HepG2 (cell line): ENCODE data around the gene NUP93. TPM values are rescaled to one million over a fixed set of nuclear protein-coding genes. Genes with fewer than 3 reads are reported as not detected.

Source experiments
- GPN1 ChIP-seq: sonication (generic); formaldehyde crosslinking; IDR thresholded peaks from 2 replicates; pipeline ENCODE4 v1.5.1; 2020; ENCODE audit warnings: missing genetic modification reagents, borderline replicate concordance
- ISL2 ChIP-seq: sonication (generic); formaldehyde crosslinking; IDR thresholded peaks from 2 replicates; pipeline ENCODE4 v1.5.0; 2020; ENCODE audit warnings: missing genetic modification reagents
- KMT2A ChIP-seq: sonication (generic); formaldehyde crosslinking; IDR thresholded peaks from 2 replicates; pipeline ENCODE4 v1.4.0; 2020; ENCODE audit warnings: missing genetic modification reagents
- PPARG ChIP-seq: conservative IDR thresholded peaks from 2 replicates; pipeline ENCODE4 v1.6.1; 2016; ENCODE audit warnings: missing biosample characterization, missing genetic modification reagents
- REXO4 ChIP-seq: sonication (generic); formaldehyde crosslinking; IDR thresholded peaks from 2 replicates; pipeline ENCODE4 v1.8.0; 2022; ENCODE audit warnings: missing genetic modification reagents, mild to moderate bottlenecking, borderline replicate concordance
- SAFB2 ChIP-seq: sonication (generic); formaldehyde crosslinking; IDR thresholded peaks from 2 replicates; pipeline ENCODE4 v1.5.1; 2020; ENCODE audit warnings: missing genetic modification reagents, low read depth, mild to moderate bottlenecking, borderline replicate concordance
- SOX6 ChIP-seq, 2 experiments: fragments of 450-650 bp in 1 of 2; sonication (generic) in 1 of 2; formaldehyde crosslinking in 1 of 2; IDR thresholded peaks; 2 replicates each; pipeline versions ENCODE4 v1.4.0 to v1.6.1; 2017 to 2020; ENCODE audit warnings: antibody characterized with exemption in 1 of 2, mild to moderate bottlenecking in 1 of 2, missing genetic modification reagents in 1 of 2
- STAT5B ChIP-seq: sonication (generic); formaldehyde crosslinking; IDR thresholded peaks from 2 replicates; pipeline ENCODE4 v1.4.0; 2020; ENCODE audit warnings: missing genetic modification reagents
- YY1 ChIP-seq: IDR thresholded peaks from 2 replicates; pipeline ENCODE4 v1.6.1; 2011; ENCODE audit warnings: low read length, low read depth, moderate library complexity, mild to moderate bottlenecking; ENCODE audit not compliant: insufficient read depth, insufficient replicate concordance
- ZNF260 ChIP-seq: sonication (generic); formaldehyde crosslinking; IDR thresholded peaks from 2 replicates; pipeline ENCODE4 v1.4.0; 2020; ENCODE audit warnings: missing genetic modification reagents, low read depth, mild to moderate bottlenecking, borderline replicate concordance
- ZNF558 ChIP-seq: sonication (generic); formaldehyde crosslinking; IDR thresholded peaks from 2 replicates; pipeline ENCODE4 v1.9.0; 2022; ENCODE audit warnings: mild to moderate bottlenecking, missing genetic modification reagents, borderline replicate concordance
- ZNF777 ChIP-seq: sonication (generic); formaldehyde crosslinking; IDR thresholded peaks from 2 replicates; pipeline ENCODE4 v1.4.0; 2020; ENCODE audit warnings: missing genetic modification reagents
- ZSCAN9 ChIP-seq: IDR thresholded peaks from 2 replicates; pipeline ENCODE4 v1.6.1; 2016; ENCODE audit warnings: borderline replicate concordance
- polyA plus RNA-seq, 8 experiments: library from polyadenylated mRNA; depleted of rRNA in 3 of 8; stranded (reverse) in 7 of 8; unstranded in 1 of 8; fragments of >200 nt; fragmentation: Illumina TruSeq in 4 of 8; extraction: Trizol in 4 of 8; gene quantifications; 2 replicates each; pipeline versions ENCODE4 v1.2.1 to v1.2.3, GENCODE V29; 2011 to 2016; ENCODE audit warnings: low read depth in 4 of 8, missing spikeins in 1 of 8, mixed read lengths in 1 of 8; ENCODE audit not compliant: insufficient read depth in 1 of 8
- total RNA-seq, 5 experiments: library from RNA; depleted of rRNA; stranded (reverse); fragments of >200 nt; fragmentation: Illumina TruSeq; extraction: Trizol; gene quantifications; 2 replicates each; pipeline ENCODE4 v1.2.3, GENCODE V29; 2016; ENCODE audit warnings: low read depth in 1 of 5
- TF ChIP-seq, protein P1 (sequence below): sonication (generic); formaldehyde crosslinking; IDR thresholded peaks from 2 replicates; pipeline ENCODE4 v1.9.0; 2021; ENCODE audit warnings: missing genetic modification reagents, mild to moderate bottlenecking, borderline replicate concordance
- TF ChIP-seq, protein P2 (sequence below): sonication (generic); formaldehyde crosslinking; IDR thresholded peaks from 2 replicates; pipeline ENCODE4 v1.4.0; 2020; ENCODE audit warnings: missing genetic modification reagents
- TF ChIP-seq, protein P3 (sequence below): sonication (generic); formaldehyde crosslinking; IDR thresholded peaks from 2 replicates; pipeline ENCODE4 v1.8.0; 2022; ENCODE audit warnings: mild to moderate bottlenecking, missing genetic modification reagents
- TF ChIP-seq, protein P4 (sequence below): IDR thresholded peaks from 2 replicates; pipeline ENCODE4 v1.6.1; 2016; ENCODE audit warnings: low read depth, missing genetic modification reagents, missing compliant biosample characterization

NUP93 gene
- total and polyA plus RNA-seq, 2 of the 13 experiments (the other 11 are each of a cell fraction or from before 2014, with no cell fraction given), result 58.5 to 140 TPM

DNA sequence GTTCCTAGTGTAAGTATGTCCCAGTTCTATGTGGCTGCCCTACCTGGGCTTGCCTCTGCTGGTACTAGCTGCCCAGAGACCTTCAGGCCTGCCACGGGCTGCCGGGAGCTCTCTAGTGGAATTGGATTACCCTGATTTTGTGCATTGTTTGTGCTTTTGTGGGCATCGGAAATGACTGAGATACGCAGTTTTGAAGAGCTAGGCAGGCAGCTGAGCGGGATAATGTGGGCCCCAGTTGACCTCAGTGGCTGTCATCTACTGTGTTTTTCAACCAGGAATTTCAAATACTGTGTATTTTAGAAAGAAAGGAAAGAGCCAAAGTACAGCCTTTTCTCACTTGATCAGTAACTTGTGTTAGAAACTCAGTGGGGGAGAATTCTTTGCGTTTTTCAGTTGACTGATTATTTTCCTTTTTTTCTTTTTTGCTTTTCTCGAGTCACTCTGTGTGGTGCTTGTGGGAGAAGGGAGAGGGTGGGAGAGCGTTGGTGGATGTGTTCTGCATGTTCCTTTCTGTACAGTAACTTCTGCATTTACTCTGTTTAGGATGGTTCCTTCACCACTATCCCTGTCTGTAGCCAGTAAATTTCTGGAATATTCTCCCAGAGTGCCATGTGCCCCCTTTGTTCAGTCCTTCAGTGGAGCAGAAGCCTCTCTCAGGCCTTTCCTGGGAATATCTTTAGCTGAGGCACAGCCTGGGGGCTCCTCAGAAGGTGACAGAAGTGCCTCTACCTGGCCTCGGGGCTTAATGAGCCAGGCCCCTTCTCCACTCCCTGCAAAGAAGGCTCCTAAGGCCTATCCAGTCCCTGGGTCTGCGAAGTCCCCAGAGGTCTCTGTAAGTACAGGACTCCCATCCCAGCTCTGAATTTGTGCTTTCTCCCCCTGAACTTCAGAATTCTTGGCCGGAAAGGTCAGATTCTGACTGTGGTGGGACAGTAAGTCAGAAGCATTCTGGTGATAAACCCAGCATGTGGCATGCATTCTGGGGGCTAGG lies 120.1 kb downstream of the NUP93 start (continued):
- TF ChIP-seq, protein P1, sequence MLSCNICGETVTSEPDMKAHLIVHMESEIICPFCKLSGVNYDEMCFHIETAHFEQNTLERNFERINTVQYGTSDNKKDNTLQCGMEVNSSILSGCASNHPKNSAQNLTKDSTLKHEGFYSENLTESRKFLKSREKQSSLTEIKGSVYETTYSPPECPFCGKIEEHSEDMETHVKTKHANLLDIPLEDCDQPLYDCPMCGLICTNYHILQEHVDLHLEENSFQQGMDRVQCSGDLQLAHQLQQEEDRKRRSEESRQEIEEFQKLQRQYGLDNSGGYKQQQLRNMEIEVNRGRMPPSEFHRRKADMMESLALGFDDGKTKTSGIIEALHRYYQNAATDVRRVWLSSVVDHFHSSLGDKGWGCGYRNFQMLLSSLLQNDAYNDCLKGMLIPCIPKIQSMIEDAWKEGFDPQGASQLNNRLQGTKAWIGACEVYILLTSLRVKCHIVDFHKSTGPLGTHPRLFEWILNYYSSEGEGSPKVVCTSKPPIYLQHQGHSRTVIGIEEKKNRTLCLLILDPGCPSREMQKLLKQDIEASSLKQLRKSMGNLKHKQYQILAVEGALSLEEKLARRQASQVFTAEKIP (CRISPR knock-in tag), result no peak
- TF ChIP-seq STAT5B (CRISPR knock-in tag) (no peak), REXO4 (CRISPR knock-in tag) (no peak), PPARG (no peak), KMT2A (no peak), ISL2 (CRISPR knock-in tag) (no peak), YY1 (no peak), ZNF260 (CRISPR knock-in tag) (no peak), ZNF777 (CRISPR knock-in tag) (no peak), ZSCAN9 (CRISPR knock-in tag) (peak; percentile 20; the same call in 1 of the 2 replicates), SAFB2 (CRISPR knock-in tag) (no peak), GPN1 (no peak), SOX6 (IDR thresholded peaks at IDR 0.05) (no peak), SOX6 (CRISPR knock-in tag; IDR thresholded peaks at IDR 0.05) (peak; percentile 89), ZNF558 (no peak; the same call in 1 of the 2 replicates)
- TF ChIP-seq, protein P2, sequence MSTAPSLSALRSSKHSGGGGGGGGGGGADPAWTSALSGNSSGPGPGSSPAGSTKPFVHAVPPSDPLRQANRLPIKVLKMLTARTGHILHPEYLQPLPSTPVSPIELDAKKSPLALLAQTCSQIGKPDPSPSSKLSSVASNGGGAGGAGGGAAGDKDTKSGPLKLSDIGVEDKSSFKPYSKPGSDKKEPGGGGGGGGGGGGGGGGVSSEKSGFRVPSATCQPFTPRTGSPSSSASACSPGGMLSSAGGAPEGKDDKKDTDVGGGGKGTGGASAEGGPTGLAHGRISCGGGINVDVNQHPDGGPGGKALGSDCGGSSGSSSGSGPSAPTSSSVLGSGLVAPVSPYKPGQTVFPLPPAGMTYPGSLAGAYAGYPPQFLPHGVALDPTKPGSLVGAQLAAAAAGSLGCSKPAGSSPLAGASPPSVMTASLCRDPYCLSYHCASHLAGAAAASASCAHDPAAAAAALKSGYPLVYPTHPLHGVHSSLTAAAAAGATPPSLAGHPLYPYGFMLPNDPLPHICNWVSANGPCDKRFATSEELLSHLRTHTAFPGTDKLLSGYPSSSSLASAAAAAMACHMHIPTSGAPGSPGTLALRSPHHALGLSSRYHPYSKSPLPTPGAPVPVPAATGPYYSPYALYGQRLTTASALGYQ (CRISPR knock-in tag), result peak; percentile 72; the same call in 1 of the 2 replicates
- TF ChIP-seq, protein P3, sequence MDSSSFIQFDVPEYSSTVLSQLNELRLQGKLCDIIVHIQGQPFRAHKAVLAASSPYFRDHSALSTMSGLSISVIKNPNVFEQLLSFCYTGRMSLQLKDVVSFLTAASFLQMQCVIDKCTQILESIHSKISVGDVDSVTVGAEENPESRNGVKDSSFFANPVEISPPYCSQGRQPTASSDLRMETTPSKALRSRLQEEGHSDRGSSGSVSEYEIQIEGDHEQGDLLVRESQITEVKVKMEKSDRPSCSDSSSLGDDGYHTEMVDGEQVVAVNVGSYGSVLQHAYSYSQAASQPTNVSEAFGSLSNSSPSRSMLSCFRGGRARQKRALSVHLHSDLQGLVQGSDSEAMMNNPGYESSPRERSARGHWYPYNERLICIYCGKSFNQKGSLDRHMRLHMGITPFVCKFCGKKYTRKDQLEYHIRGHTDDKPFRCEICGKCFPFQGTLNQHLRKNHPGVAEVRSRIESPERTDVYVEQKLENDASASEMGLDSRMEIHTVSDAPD (CRISPR knock-in tag), result no peak; the same call in 1 of the 2 replicates
- TF ChIP-seq, protein P4, sequence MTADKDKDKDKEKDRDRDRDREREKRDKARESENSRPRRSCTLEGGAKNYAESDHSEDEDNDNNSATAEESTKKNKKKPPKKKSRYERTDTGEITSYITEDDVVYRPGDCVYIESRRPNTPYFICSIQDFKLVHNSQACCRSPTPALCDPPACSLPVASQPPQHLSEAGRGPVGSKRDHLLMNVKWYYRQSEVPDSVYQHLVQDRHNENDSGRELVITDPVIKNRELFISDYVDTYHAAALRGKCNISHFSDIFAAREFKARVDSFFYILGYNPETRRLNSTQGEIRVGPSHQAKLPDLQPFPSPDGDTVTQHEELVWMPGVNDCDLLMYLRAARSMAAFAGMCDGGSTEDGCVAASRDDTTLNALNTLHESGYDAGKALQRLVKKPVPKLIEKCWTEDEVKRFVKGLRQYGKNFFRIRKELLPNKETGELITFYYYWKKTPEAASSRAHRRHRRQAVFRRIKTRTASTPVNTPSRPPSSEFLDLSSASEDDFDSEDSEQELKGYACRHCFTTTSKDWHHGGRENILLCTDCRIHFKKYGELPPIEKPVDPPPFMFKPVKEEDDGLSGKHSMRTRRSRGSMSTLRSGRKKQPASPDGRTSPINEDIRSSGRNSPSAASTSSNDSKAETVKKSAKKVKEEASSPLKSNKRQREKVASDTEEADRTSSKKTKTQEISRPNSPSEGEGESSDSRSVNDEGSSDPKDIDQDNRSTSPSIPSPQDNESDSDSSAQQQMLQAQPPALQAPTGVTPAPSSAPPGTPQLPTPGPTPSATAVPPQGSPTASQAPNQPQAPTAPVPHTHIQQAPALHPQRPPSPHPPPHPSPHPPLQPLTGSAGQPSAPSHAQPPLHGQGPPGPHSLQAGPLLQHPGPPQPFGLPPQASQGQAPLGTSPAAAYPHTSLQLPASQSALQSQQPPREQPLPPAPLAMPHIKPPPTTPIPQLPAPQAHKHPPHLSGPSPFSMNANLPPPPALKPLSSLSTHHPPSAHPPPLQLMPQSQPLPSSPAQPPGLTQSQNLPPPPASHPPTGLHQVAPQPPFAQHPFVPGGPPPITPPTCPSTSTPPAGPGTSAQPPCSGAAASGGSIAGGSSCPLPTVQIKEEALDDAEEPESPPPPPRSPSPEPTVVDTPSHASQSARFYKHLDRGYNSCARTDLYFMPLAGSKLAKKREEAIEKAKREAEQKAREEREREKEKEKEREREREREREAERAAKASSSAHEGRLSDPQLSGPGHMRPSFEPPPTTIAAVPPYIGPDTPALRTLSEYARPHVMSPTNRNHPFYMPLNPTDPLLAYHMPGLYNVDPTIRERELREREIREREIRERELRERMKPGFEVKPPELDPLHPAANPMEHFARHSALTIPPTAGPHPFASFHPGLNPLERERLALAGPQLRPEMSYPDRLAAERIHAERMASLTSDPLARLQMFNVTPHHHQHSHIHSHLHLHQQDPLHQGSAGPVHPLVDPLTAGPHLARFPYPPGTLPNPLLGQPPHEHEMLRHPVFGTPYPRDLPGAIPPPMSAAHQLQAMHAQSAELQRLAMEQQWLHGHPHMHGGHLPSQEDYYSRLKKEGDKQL (CRISPR knock-in tag), result no peak
